ENCODE data around the gene PRICKLE4.

PRICKLE4 gene

GRCh38 chr6:41818271-41819054 lies 37.9 kb downstream of the PRICKLE4 start:
- no peak overlapping the region for H3K4me3 ChIP-seq (ENCODE audit: low read length)
- no peak for TF ChIP-seq ZNF274 (IDR thresholded peaks at IDR 0.05; ENCODE audit: low read depth, low read length)

GRCh38 chr6:41821266-41821665 lies 40.7 kb downstream of the PRICKLE4 start:
- no peak for TF ChIP-seq ZNF274 (IDR thresholded peaks at IDR 0.05; ENCODE audit: low read depth, low read length)
- no peak overlapping the region for H3K4me3 ChIP-seq (ENCODE audit: low read length)

- no peak for TF ChIP-seq ZNF274 (IDR thresholded peaks at IDR 0.05; ENCODE audit: low read depth, low read length)
- H3K4me3 ChIP-seq (ENCODE audit: low read length): no peak overlapping the region
Observed at GRCh38 chr6:41822021-41822420, 41.4 kb downstream of the PRICKLE4 start.

GRCh38 chr6:41823178-41823577 lies 42.6 kb downstream of the PRICKLE4 start:
- TF ChIP-seq ZNF274 (IDR thresholded peaks at IDR 0.05; ENCODE audit: low read depth, low read length): no peak
- H3K4me3 ChIP-seq (ENCODE audit: low read length): no peak overlapping the region

GRCh38 chr6:41824571-41825569 lies 44.3 kb downstream of the PRICKLE4 start:
- no peak overlapping the region for H3K4me3 ChIP-seq (ENCODE audit: low read length)
- TF ChIP-seq ZNF274 (IDR thresholded peaks at IDR 0.05; ENCODE audit: low read depth, low read length): no peak

GRCh38 chr6:41826343-41827022 lies 45.9 kb downstream of the PRICKLE4 start:
- no peak for TF ChIP-seq ZNF274 (IDR thresholded peaks at IDR 0.05; ENCODE audit: low read depth, low read length)
- H3K4me3 ChIP-seq (ENCODE audit: low read length): no peak overlapping the region

- H3K4me3 ChIP-seq (ENCODE audit: low read length): no peak overlapping the region
- no peak for TF ChIP-seq ZNF274 (IDR thresholded peaks at IDR 0.05; ENCODE audit: low read depth, low read length)
Observed at GRCh38 chr6:41832263-41832662, 51.7 kb downstream of the PRICKLE4 start.

- no peak overlapping the region for H3K4me3 ChIP-seq (ENCODE audit: low read length)
- no peak for TF ChIP-seq ZNF274 (IDR thresholded peaks at IDR 0.05; ENCODE audit: low read depth, low read length)
Observed at GRCh38 chr6:41836022-41836659, 55.6 kb downstream of the PRICKLE4 start.

GRCh38 chr6:41836660-41837052 lies 56.1 kb downstream of the PRICKLE4 start:
- TF ChIP-seq ZNF274 (IDR thresholded peaks at IDR 0.05; ENCODE audit: low read depth, low read length): no peak
- H3K4me3 ChIP-seq (ENCODE audit: low read length): no peak overlapping the region
